ENCODE data around the gene ATXN7.

GRCh38 chr3:64019879-64020278, 156.2 kb downstream of the ATXN7 start:
- no peak for TF ChIP-seq CTCF (conservative IDR thresholded peaks at IDR 0.05; ENCODE audit: low read depth, low read length)
- TF ChIP-seq EZH2phosphoT487 (IDR thresholded peaks at IDR 0.05; ENCODE audit: borderline replicate concordance, low read length): no peak
